OCI-LY7 (cell line): ENCODE results near the gene TRAPPC3L.

Experiments used
- EZH2phosphoT487 ChIP-seq: fragments of 200-600 bp; sonication (generic); IDR thresholded peaks from 2 replicates; pipeline ENCODE4 v1.6.1; 2018; ENCODE audit warnings: low read depth, borderline replicate concordance, mild to moderate bottlenecking, mixed run types, antibody characterized with exemption, low read length, moderate library complexity, mixed read lengths
- TF ChIP-seq, protein P1 (sequence below): fragments of 200-600 bp; sonication (generic); conservative IDR thresholded peaks from 2 replicates; pipeline ENCODE4 v1.5.1; 2014; ENCODE audit warnings: mild to moderate bottlenecking, antibody characterized with exemption, low read length, moderate library complexity, mixed read lengths

DNA sequence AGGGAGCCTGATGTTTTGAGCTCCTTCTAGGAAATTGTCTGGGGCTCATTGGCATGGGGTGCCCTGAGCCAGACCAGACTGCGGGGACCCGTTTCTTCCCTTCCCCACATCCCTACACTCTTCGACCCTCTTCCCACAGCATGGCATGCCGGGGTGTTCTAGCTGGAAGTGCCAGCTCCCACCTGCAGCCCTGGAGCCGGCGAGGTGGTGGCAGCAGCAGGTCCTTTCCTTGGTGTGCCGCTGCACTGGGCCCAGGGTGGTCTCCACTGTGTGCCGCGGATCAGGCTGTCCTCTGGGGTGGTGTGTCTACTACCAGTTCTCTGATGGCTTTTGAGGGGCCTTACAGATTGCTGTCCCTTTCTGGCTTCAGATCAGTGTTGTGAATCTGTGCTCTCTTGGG lies 18.3 kb upstream of the TRAPPC3L start:
- TF ChIP-seq, protein P1, sequence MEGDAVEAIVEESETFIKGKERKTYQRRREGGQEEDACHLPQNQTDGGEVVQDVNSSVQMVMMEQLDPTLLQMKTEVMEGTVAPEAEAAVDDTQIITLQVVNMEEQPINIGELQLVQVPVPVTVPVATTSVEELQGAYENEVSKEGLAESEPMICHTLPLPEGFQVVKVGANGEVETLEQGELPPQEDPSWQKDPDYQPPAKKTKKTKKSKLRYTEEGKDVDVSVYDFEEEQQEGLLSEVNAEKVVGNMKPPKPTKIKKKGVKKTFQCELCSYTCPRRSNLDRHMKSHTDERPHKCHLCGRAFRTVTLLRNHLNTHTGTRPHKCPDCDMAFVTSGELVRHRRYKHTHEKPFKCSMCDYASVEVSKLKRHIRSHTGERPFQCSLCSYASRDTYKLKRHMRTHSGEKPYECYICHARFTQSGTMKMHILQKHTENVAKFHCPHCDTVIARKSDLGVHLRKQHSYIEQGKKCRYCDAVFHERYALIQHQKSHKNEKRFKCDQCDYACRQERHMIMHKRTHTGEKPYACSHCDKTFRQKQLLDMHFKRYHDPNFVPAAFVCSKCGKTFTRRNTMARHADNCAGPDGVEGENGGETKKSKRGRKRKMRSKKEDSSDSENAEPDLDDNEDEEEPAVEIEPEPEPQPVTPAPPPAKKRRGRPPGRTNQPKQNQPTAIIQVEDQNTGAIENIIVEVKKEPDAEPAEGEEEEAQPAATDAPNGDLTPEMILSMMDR, result no peak
- TF ChIP-seq EZH2phosphoT487, result no peak
